Stimulated activated CD8-positive, alpha-beta memory T cell treated with anti-CD3 and anti-CD28 coated beads, Interleukin-4, amount 100 ng/mL, for 48 hours (primary cell): Measurements from ENCODE around the gene SYT15B.
"Not testable (repeated sequence)": the region's sequence is repeated elsewhere in the genome, so short reads cannot be mapped to it uniquely, and the experiment has no call there.

Experiments
- DNase-seq: peaks from one replicate; pipeline ENCODE4 v3.0.0-alpha.2; 2020

SYT15B gene

GRCh38 chr10:47763554-47764175 lies at the start of gene SYT15B:
Gene SYT15B (minus strand): TSS chr10:47763592. CDS start chr10:47762640, 952 bp downstream.
- not testable (repeated sequence) for DNase-seq

GRCh38 chr10:47779590-47779989 lies 16.2 kb upstream of the SYT15B start:
- not testable (repeated sequence) for DNase-seq

DNA sequence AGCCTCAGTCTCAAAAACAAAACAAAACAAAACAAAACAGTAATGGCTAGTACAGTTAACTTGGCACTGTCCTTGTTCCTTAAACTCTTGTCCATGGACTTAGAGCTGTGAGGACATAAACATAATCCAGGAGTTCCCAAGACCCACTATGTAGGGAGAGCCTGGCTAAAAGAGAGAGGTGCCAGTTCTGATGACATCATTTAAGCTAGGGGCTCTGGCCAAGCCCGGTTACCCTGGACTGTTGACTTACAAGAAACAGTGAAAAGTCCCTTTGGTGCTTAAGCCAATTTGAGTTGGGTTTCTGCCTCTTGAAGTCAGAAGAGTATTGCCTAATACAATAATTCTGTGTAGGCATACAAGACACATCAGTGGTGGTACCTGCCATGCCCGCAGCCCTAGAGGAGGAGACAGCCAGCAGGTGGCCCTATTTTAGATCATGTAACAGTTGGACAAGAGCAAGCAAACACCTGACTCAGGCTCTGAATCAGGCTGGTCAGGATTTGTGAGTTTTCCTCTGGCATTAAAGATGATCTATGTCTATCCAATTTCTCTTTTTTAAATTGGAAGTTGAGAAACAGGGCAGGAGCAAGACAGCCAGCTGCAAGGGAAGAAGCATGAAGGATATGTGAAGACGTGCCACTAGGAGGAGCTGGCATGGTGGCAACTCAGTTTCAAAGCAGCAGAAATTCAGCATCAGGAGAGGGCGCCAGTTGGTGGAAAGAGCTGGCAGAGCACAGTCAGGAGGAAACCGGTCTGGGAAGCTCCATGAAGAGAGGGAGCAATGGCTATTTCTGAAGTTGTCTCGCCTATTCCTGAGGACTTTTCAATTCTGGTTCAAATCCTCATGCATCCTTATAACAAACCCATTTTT lies 12.2 kb upstream of the SYT15B start:
- peak; percentile 26 for DNase-seq

DNA sequence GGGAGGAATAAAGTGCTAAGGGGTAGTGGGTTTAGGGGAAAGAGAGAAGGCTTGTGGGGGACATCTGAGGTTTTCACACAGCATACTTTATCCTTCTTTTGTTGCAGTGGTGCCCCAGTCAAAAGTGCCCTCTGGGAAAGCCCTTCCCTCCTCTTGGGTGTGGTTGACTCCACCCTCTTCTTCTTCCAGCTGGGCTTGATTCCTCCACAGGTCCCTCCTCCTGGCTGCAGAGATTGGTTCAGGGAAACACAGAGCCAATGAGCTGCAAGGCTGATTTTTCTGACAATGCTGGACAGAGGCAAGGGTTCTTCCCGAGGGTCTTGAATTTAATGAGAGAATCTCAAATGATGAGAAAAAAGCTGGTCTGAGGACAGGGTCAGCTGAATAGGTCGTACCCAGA lies 7.4 kb upstream of the SYT15B start:
- not testable (repeated sequence) for DNase-seq

GRCh38 chr10:47768578-47769115 lies 5.3 kb upstream of the SYT15B start:
- DNase-seq: not testable (repeated sequence)

DNA sequence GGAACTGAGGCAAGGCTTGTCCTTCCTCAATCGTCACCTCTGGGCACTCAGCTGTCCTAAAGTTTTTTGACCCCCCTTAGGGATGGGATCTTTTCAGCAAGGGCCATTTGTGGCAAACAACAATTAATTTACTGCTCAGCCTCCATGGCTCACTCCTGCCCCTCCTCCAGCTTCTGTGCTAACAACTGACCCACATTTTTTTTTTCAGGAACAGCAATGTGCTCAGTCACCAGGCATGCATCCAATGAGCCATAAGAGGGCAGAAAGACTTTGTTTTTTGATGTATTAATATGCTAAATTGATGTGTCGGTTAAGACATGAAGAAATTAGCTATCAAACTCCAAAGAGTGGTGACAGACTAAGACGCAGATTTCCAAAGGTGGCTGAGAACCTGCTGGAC lies 4.7 kb upstream of the SYT15B start:
- DNase-seq: not testable (repeated sequence)

DNA sequence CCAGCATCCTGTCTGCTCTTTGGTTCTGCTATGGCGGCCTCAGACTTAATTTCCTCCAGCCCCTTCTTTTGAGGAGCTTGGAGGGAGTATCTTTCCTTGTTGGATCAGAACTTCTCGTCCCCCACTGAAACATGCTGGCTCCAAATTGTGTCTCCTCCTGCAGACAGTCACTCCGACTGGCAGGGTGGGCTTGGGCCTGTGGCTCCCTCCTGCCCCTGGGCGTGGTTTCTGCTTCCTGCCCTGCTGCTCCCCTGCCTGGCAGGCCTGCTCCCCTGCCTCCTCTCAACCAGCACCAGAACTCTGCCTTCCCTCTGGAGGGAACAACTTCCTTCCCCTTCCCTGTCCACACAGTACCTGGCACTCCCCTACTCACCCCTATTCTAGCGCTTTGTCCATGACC lies 3.8 kb upstream of the SYT15B start:
- DNase-seq: not testable (repeated sequence)

GRCh38 chr10:47765232-47765631 lies 1.8 kb upstream of the SYT15B start:
- not testable (repeated sequence) for DNase-seq

GRCh38 chr10:47762674-47763553 lies 478 bp downstream of the SYT15B start:
- not testable (repeated sequence) for DNase-seq

DNA sequence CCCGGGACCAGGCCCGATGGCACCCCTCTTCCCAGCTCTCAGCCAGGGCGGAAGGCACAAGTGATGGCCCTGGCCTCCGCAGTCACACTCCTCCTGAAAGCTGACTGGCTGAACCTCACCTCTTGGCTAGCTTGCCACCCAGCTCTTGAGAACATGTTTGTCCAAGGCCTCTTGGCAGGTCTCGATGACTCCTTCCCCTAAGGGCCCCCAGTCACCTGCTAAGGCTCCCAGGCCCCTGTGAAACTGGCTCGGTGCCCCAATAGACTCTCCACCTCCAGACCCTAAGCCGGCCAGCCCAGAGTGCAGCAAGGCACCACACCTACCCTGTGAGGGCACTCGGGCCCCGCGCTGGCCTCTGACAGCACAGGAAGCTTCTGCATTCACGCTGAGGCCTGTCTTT lies 4.5 kb downstream of the SYT15B start:
- DNase-seq: not testable (repeated sequence)

GRCh38 chr10:47756169-47756568 lies 7.2 kb downstream of the SYT15B start:
- not testable (repeated sequence) for DNase-seq

DNA sequence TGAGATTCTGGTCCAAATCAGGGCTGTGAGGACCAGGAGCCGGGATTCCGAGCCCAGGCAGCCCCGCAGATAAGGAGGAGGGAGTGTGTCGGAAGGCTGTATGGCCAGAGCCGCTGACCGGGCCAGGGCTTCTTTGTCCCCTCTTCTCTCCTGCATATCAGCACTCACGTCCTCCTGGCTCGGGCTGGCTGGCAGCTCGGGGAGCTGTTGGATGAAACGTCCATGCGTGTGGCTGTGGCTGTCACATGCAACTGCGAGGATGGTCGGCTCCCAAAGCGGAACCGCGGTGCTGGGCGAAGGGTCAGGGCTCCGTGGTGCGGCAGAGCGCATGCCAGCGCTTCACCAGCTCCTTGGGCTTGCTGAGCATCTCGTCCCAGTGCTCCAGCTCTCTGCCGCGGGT lies 9.5 kb downstream of the SYT15B start:
- not testable (repeated sequence) for DNase-seq

DNA sequence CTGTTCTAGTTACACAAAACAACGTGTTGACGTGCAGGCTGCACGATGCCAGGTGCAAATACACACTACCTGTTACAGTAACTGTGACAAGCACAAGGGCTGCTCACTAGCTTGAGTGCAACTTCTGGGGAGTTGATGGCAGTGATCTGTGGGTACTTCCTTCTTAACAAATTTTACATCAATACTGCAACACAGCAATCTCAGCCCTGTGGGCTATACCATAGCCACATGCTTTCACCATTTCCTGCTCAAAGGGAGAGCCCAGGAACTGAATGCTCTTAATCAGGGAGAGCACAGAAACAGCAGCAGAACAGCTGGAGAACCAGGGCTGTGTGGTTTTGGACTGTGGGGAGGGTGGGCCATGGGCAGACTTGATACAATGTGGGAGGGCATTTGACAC lies 10.2 kb downstream of the SYT15B start:
- DNase-seq: not testable (repeated sequence)

DNA sequence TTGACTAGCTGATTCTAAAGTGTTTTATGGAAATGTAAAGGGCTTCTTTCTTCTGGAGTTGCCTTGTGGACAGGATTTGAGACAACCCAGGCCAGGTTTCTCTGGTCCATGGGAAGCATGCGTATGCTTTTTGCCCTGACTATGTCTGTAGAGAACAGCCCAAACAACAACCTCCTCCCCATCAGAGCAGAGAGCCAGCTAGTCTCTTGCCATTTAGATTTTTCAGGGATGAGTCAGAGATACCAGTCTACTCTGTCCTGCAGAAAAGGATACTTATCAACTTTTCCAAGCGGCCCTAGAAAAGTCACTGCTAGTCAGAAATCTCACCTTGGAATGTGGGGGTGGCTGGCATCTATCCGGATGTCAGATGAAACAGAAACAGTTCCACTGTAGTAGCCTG lies 11.6 kb downstream of the SYT15B start:
- DNase-seq: not testable (repeated sequence)

DNA sequence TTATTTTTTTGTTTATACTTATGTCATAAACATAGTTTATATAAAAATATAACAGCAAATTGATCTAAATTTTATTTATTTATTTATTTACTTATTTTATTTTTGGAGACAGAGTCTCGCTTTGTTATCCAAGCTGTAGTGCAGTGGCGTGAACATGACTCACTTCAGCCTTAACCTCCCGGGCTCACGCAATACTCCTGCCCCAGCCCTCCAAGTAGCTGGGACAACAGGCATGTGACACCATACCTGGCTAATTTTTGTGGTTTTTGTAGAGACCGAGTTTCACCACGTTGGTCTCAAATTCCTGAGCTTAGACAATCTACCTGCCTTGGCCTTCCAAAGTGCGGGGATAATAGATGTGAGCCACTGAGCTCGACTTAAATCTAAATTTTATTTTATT lies 13.0 kb downstream of the SYT15B start:
- DNase-seq: not testable (repeated sequence)

GRCh38 chr10:47746780-47747376 lies 16.5 kb downstream of the SYT15B start:
- not testable (repeated sequence) for DNase-seq

DNA sequence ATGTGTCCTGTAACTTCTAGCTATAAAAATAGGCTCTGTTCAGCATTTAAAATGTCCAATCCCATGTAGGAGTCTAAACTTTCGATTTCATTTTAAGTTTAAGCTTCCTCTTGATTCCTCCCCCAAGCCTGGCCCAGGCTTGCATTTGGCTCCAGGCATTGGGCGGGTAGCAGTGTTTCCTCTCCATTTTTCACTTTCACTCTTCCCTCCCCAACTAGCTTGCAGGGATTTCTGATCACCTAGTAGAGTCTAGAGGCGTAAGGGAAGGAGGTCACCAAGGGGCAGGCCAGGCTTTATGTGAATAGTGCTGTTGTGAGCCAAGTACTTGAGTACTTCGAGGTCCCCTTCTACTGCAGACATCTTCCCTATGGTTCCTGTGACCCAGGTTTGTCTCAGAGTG lies 18.5 kb downstream of the SYT15B start:
- not testable (repeated sequence) for DNase-seq

DNA sequence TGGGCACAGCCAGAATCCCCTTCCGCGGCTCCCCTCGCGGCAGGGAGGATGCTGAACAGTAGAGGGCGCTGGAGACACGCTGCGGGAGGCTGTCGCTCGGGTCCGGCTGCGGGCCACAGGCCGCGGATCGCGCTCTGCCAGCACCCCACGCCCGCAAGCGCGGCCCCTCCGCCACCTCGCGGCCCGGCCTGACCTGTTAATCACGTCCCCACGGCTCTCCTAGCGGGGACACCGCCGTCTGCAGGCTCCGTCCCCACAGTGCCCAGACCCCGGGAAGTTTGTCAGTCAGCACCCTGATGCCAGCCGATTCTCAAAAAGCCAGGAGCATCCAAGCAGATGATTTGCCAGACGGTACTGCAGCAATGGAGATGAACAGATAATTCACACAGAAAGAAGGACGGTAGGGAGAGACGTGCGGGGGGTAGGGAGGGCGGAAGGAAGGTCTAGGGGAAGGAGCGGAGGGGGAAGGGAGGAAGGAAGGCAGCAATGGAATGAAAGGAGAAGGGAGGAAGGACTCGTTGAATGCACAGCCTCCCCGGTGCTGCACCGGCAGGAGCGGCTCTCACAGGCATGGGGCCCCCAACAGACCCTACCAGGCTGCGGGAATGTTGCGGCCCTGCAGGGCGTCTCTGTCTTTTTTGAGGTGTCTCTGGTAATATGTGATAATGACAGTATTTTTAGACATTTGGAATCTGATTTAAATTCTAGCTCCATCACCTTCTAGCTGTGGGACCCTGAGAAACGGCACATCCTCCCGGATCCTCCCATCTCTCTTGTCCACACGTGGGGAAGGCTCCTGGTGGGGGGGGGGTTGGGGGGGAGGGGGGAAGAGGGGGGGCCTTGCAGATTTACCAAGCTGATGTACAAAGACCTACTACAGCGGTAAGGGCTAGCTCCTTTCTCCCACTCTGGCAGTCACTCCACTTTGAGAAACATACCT lies 19.5 kb downstream of the SYT15B start:
- DNase-seq: peak; percentile 30

GRCh38 chr10:47740868-47741267 lies 22.5 kb downstream of the SYT15B start:
- not testable (repeated sequence) for DNase-seq

DNA sequence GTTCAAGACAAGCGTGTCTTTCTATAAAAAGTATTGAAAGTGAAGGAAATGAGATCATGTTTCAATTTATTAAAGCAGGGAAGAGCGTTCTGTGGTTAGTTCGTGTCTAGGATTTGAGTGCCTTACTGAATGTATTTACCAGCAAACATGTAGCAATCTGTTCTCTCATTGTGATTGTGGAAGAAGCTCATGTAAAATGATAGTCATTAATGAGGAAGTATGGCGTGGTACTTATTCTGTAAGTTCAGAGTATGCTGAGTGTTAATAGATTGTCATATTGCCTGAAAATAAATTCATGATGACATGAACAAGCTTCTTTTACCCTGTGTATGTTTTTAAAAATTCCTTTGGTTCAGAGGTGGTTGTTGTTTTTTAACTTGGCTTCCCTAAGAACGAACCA lies 32.5 kb downstream of the SYT15B start:
- not testable (repeated sequence) for DNase-seq

- DNase-seq: not testable (repeated sequence)
Measured at GRCh38 chr10:47725740-47726139, 37.7 kb downstream of the SYT15B start.
